Hindlimb muscle (tissue), 1 donor: ENCODE measurements around the gene DPEP2. TPM values are rescaled to one million over a fixed set of nuclear protein-coding genes. Genes with fewer than 3 reads are reported as not detected.
"Not testable (repeated sequence)": the region's sequence is repeated elsewhere in the genome, so short reads cannot be mapped to it uniquely, and the experiment has no call there.

ENCODE experiments used
- DNase-seq: peaks from one replicate; pipeline ENCODE4 v3.0.0-alpha.2; 2013
- polyA plus RNA-seq: library from polyadenylated mRNA; unstranded; fragments of 120-200 nt; gene quantifications from one replicate; pipeline ENCODE4 v1.2.1, GENCODE V29; 2013; ENCODE audit not compliant: insufficient read length

DPEP2 gene
- polyA plus RNA-seq, 1 donor: 2.3 TPM

DNA sequence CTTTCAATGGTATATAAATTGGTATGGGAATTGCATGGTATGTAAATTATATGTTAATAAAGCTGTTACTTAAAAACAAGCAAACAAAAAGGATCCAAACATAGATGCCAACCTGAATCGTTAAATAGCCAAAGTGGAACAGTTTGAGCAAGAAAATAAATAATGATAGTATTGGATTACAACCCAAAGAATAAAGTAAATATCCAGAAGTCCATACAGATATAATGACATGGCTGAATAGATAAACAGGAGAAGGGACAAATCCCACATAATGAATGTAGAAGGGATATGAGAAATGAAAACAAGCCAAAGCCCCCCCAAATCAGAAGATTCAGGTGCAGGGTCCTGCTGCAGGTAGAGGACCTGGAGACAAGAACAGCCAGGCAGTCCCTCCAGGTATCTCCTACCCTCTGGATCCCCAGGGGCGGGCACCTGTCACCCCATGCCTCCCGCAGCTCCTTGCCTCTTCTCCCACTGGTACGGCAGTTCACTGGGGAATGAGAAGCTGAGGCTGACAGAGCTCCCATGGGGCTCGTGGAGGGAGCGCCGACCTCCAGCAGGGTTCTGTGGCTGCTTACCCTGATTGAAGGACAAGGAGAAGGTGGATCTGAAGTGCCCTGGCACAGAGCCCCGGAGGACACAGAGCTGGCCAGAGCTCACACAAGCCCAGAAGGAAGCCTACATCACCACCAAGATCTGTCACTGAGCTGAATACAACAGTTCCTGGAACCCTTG lies 45.5 kb downstream of the DPEP2 start:
- DNase-seq: no peak

DNA sequence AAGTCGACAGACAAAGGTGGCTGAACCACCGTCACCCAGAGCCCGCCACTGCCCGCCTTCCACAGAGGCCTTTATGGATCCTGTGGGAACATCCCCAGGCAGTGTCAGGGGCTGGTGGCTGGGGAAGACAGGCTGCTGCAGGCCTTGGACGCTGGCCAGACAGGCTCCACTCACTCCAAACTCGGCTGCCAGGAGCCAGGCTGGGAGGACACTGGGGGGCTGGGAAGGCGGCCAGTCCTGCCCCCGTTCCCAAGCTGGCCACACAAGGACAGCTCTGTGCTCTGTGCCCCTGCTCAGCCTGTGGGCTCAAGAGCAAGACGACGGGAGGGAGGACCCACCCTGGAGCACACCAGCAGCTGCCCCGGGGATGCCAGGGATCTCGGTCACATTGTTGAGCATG lies 47.8 kb downstream of the DPEP2 start:
- no peak for DNase-seq

DNA sequence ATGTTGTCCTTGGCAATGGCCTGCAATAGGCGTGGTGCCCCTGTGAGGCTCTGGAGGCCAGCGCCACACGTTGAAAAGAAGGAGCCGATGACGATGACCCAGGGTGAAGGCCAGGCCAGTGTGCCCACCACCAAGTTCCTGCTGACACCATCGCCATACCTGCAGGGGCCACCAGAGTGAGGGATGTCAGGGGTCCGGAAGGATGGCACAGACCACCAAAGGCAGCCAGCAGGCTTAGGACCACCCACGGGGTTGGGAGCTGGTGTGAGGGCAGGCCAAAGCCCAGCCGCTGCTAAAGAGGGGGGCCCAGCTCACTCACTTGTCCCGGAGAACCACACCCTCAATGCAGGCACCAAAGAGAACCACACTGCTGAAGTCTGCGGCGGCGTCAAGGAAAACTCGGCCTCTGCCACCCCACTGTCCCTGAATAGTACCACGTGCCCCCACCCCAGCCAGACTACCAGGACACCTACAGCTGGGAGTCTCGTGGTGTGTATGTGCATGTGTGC lies 48.9 kb downstream of the DPEP2 start:
- no peak for DNase-seq

DNA sequence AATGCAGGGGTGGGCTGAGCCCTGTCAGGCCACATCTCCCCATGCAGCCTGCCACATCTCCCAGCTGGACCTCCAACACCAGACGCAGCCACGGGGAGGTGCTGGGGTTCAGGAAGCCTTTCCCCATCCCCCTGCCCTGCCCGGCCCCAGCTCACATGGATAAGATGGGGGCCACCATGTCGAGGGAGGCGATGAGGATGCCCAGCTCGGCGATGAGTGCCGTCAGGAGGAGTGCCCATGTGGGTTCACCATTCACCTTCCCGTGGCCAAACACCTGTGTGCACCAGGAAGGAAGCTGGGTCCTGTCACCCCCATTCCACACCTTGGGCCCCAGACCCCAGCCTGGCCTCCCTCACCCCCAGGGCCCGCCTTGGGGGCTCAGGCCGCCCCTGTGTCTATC lies 49.6 kb downstream of the DPEP2 start:
- no peak for DNase-seq

DNA sequence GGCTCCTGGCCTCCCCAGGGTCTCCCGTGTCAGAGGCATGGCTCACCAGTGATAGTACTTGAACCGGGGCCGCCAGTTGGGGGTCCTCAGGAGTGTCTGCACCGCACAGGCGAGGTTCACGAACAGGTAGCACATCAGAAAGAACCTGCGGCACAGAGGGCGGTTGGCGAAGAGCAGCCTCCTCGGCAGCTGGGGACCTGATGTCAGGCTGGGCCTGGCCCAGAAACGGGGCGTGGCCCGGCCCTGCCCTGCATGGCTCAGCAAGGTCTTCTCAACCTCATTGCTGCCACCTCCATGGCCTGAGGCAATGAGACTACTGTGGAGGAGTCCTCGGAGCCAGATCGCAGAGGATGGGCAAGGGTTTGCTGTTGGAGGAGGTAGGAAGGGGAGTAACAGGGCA lies 51.3 kb downstream of the DPEP2 start:
- no peak for DNase-seq

DNA sequence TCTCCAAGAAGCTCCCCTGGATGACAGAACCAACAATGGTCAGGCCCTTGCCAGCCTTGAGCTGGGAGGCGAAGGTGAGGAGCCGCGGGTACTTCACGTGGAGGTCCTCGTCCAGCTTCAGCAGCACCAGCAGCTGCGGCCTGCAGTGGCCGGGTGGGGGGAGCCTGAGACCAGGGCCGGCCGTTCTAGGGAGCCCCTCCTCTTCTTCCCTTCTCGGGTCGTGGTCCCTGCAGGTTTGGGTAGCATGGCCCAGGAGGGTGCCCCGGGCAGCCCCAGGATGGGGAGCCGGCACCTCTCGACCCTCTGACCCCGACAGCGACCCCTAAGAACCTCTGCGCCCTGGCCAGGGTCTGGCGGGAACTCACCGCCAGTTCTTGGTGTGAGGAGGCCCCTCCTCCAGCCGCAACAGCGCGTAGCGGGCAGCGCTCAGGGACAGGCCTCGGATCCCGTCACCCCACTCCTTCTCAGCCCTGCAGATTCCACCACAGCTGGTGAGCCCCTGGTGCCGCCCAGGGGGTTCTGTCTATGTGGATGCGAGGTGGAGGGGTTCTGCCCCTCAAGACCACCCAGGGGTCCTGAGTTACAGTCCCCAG lies 52.2 kb downstream of the DPEP2 start:
- no peak for DNase-seq

DNA sequence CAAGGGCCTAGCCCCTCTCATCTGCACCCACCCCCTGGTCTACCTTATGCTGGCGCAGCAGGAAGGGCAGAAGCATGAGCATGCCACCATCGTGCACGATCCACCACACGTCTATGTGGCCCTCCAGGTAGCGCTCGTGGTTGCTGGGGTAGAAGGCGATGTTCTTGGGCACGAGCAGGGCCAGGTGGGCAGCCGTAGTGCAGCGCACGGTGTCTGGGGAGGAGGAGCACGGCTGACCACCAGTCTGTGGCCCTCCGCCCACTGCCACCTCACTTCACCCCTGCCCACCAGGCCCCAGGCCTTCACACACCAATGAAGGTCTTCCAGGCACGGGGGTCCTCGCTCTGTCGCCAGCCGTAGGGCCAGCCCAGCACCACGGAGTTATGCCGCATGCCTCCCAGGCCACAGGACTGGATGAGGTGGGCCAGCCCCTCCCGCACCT lies 53.1 kb downstream of the DPEP2 start:
- DNase-seq: no peak

DNA sequence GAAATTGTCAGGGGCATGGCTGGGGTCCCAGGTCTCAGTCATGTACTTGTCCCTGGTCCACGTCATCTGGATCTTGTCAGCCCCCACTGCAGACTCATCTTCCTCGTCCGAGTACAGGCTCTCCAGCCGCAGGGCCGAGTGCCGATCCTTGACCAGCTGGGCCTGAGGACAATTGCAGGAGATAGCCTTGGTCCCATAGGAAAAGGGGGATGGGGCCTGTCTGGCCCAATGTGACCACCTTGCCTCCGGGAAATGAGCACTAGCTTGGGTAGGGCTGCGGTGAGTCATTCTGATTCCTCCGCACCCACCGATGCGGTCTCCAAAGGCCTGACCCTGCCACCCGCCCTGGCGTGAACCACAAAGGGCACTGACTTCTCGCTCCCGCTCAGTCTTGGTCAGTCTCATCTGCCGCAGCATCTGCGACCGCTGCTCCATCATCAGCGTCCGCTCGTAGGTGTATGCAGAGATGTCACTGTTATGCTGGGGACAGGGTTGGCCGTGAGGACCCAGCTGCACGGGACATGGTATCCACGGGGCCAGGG lies 53.8 kb downstream of the DPEP2 start:
- no peak for DNase-seq

DNA sequence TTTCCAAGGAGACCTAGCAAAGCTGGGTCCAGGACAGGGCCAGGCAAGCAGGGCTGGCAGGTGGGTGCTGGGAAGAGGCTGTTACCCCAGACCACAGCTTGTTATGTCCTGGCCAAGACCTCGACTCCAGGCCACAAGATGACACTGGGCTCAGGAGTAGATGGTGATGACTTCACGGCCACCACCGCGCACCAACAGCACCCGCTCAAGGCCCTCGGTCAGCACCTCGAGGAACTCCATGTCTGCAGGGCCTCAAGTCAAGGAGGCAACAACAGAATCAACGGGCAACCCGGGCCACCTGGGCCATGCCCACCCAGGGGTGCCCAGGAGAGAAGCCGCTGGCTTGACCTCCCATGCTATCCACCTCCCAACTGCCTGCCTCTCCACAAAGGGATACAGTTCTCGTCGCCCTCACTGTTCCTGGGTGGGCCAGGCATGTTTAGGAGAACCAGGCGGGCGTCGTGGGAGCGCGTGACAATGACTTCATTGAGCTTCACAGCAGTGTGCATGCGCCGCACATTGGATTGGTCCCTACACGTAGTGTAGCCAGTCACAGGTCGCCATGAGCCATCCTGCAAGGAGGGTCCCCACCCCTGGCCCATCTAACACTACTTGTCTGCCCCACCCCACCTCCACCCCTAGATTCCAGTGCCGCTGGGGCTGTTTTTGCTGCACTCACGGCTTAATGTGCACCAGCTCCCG lies 54.4 kb downstream of the DPEP2 start:
- no peak for DNase-seq

DNA sequence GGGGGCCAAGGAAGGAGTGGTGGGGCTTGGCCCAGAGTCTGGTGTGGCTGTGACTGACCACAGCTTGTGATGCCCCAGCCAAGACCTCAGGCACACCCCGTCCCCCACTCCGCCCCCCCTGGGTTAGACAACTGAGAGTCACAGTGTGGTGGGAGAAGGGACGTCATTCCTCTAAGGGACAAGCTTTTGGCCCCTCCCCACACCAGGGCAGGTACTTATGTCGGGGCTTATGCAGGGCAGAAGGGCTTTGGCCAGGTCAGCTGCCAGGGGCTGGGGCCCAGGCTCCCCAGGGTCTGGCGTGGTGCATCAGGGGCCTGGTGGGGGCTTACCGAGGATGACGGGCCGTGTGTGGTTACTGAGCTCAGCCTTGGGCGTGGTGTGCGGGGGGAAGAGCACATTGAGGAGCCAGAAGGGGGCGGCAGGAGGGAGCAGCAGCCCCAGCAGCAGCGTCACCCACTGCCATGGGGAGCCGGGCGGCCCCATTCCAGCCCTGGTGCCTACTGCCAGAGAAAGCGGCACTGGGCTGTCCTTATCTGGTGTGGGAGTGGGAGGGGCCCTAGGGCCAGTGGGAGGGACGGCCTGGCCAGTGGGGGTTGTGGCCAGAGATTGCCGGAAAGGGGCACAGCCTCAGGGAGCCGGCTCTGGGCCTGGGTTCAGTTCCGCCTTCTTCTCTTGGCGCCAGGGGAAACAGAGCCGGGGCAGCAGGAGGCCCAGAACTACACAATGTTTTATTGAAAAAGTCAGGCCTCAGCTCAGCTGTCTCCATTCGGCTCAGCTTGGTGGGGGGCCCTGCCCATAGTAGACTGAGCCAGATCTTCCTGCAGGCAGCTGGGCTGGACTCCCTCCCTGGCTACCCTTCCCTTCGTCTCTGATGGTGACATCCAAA lies 55.4 kb downstream of the DPEP2 start, which contains the start of gene LCAT:
LCAT (minus strand) TSS at position 502 of the 886 bp plus-strand sequence; CDS start at position 483, 19 bp downstream.
- DNase-seq: no peak

DNA sequence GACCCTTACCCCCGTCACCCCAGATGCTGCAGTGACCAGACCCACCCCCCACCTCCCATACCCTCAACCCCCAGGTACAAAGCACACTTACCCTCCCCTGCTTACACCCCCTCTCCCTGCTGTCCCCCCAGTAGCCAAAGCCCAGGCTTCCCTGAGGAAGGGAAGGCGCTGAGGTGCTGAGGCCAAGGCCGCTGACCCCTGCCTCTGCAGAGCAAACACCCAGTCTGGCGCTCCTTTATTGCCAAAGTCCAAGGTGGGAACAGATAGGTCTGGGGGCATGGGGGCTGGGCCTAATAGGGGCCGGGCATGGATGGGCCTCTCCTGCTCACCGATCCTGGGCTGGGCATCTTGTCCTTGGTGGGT lies 56.0 kb downstream of the DPEP2 start:
- DNase-seq: no peak

DNA sequence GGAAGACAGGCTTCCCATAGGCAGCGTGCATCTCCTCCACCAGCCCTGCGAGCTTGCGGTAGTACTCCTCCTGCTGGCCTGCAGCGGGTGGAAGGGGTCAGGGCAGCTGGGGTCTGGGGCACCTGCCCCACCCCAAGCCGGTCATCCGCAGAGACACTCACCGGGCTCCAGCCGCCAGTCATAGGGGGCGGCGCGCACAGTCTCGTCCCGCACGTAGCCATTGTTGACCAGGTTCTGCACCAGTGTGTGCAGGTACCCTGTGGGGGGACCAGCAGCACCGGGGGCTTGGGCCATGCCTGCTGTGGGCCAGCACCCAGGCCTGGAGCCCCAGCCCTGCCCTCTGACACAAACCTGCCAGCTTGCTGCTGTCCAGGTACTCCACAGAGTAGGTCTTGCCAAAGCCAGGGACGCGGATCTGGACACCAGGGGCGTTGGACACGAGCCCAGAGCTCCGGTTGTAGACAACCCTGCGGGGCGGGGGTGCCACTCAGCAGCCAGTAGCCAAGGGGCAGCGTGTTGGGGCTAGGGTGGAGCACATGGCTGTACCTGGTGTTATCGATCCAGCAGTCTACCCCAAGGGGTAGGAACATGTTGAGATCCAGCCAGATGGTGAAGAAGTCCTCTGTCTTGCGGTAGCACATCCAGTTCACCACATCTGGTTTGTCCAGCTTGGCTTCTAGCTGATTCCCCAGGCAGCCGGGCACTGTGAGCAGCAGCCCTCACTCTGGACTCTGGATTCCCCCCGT lies 56.6 kb downstream of the DPEP2 start:
- no peak for DNase-seq

DNA sequence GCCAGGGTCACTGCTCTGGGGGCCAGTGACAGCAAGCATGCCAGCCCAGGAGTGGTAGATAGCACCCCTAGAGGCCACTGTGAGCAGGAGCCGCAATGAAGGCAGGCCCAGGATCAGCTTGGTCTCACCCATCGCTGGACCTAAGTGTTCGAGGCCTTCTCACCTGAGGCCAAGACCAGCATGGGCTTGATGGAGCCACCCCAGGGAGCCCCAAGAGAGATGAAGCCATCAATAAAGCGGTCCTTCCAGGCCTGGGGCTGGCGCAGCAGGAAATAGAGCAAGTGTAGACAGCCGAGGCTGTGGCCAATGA lies 57.1 kb downstream of the DPEP2 start:
- no peak for DNase-seq

DNA sequence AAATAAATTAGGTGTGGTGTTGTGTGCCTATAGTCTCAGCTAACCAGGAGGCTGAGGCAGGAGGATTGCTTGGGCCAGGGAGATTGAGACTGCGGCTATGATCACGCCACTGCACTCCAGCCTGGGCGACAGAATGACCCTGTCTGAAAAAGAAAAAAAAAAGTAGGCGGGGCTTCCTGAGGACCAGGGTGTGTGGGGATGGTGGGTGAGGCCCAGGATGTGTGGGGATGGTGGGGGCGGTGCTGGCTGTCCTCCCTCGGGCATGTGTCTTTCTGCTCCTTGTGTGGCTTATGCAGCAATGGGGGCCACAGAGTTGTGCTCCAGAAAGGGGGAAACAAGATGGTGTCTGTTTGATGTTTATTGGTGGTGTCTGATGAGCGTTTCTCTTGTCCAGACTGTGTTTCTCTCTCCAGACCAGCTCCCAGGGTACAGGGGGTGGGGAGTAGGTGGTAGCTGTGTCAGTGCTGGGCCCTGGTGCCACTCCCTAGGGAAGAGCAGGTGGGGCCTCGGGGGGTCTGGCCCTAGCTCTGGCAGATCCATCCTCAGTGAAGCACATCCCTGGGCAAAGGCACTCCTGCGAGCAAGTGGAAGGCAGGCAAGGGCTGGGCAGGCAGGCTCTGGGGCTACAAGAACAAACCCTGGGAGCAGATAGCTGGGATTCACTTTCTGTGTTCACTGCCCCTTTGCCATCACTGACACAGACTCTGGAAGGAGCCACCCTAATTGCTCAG lies 57.6 kb downstream of the DPEP2 start:
- DNase-seq: no peak

DNA sequence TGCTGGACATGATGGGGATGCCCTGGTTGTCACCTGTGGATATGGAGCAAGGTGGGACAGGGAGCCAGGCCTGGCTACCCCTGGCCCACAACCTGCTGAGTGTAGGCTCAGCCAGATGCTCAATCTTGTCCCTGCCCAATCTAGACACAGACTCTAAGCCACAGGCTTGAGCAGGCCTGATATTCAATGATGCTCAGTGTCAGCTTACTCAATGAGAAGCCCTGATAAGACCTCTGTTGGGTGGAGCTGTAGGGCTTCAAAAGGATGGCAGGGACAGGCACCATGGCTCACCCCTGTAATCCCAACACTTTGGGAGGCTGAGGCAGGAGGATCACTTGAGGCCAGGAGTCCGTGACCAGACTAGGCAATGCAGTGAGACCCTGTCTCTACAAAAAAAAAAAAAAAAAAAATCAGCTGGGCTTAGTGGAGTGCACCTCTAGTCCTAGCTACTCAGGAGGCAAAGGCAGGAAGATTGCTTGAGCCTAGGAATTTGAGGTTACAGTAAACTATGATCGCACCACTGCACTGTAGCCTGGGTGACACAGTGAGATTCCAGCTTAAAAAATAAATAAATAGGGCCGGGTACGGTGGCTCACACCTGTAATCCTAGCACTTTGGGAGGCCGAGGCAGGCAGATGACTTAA lies 58.7 kb downstream of the DPEP2 start:
- no peak for DNase-seq

DNA sequence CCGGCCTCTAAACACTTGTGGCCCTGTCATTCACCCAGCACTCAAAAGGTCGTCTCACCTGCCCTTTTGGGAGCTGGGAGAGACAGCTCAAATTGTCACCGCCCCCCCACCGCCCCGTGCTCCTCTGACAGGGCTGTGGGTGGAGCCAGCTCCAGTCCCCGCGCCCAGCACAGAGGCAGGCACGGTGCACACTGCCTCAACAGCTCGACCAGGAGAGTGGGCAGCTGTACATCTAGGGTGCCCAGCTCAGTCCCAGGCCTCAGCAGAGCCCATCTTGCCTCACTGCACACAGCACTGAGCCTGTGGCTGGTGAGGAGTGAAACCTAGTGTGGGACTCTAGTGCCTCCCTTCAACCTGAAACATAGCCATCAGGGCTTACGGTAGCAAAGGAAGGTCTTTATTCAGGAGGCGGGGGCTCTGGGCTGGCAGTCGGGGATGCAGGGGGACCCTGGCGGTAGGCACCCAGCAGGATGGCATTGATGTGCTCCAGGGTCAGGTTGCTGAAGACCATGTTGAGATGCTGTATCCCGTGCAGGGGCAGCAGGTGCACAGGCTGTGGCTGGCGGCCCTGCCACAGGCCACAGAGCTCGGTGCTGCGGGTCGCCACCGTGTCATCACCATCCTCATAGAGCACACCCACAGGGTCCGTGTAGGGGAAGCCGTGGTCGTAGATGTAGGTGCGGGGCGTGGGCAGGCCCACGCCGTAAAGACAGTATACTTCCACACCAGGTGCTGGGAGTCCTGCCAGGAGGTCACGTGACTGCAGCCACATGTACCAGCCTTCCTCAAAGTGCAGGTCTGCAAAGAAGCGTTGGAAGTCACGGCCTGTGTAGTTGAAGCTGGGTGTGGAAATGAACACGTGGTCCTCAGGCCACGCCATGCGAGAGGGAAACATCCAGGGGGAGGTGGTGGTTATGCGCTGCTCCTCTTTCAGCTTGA lies 59.5 kb downstream of the DPEP2 start:
- DNase-seq: no peak

DNA sequence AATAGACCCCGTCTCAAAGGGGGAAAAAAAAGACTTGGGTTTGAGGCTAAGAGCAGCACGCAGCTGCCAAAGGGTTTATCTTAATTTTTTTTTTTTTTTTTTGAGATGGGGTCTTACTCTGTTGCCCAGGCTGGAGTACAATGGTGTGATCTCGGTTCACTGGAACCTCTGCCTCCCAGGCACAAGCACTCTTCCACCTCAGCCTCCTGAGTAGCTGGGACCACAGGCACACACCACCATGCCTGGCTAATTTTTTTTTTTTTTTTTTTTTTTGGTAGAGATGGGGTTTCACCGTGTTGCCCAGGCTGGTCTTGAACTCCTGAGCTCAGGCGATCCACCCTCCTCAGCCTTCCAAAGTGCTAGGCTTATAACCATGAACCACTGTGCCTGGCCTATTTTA lies 61.6 kb downstream of the DPEP2 start:
- DNase-seq: not testable (repeated sequence)
